T-helper 1 cell (primary cell): ENCODE data around the gene ZNF74.
"Not testable (repeated sequence)": the region's sequence is repeated elsewhere in the genome, so short reads cannot be mapped to it uniquely, and the experiment has no call there.

Experiments used
- DNase-seq, 5 donors: peaks; one replicate each; pipeline ENCODE4 v3.0.0-alpha.2; 2012 to 2020

The ZNF74 gene

DNA sequence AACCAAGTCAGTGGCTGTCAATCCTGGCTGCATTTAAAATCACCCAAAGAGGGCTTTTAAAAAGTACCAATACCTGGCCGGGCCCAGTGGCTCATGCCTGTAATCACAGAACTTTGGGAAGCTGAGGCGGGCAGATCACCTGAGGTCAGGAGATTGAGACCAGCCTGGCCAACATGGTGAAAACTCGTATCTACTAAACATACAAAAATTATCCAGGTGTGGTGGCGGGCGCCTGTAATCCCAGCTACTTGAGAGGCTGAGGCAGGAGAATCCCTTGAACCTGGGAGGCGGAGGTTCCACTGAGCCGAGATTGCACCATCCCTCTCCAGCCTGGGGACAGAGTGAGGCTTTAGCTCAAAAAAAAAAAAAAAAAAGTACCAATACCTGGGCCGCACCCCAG, 17.7 kb upstream of the ZNF74 start:
- not testable (repeated sequence) for DNase-seq

DNA sequence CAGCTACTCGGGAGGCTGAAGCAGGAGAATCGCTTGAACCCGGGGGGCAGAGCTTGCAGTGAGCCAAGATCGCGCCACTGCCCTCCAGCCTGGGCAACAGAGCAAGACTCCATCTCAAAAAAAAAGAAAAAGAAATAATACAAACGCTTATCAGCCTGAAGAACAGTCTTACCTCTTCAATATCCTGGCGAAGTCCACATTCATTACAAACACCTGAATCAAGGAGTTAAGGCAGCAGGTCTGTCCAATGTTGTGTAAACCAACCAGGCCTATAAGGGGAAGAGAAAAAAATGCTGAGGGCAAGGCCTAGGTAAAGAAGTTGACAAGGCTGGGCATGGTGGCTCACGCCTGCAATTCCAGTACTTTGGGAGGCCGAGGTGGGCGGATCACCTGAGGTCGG, 17.0 kb upstream of the ZNF74 start:
- not testable (repeated sequence) for DNase-seq

DNA sequence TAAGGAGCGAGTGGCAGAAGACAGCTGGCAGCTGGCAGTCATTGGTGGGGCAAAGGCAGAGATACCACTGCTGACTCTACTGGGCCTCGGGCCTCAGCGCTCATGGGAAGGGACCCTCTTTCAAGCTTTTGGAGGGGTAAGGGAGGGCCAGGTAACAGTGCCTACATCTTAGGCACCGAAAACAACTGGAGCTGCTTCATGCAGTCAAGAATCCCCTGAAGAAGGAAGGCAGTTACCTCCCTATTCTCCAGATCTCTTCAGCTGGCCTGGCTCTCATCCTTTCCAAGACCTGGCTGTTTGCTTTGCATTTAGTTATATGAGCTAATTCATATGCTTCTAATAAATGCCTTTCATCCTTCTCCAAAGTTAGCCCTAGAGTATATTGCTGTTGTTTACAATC, 15.8 kb upstream of the ZNF74 start:
- DNase-seq: no peak

DNA sequence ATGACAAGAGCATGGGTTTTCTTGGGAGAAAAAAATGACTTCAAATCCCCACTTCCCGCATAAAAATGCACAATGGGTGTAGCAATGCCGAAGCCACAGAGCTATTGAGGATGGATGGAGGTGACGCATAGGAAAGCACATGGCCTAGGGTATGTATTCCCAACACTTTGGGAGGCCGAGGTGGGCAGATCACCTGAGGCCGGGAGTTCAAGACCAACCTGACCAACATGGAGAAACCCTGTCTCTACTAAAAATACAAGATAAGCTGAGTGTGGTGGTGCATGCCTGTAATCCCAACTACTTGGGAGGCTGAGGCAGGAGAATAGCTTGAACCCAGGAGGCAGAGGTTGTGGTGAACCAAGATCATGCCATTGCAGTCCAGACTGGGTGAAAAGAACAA, 15.3 kb upstream of the ZNF74 start:
- DNase-seq: not testable (repeated sequence)

DNA sequence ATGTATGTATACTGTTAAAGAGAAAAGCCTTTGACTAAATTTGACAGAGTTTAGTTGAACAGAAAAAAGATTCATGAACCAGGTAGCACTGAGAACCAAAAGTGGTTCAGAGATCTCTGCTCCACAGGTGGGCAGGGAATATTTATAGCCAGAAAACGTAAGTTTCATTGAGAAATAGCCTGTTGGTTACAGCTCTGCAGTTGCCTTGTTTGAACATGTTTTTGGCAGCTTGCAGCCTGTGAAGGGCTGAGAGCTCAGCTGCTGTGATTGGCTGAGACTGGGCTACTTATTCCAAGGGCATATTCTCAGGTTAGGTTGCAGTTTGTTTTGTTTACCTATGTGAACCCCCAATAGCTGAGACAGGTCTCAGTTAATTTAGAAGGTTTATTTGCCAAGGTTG, 13.5 kb upstream of the ZNF74 start:
- DNase-seq: no peak

DNA sequence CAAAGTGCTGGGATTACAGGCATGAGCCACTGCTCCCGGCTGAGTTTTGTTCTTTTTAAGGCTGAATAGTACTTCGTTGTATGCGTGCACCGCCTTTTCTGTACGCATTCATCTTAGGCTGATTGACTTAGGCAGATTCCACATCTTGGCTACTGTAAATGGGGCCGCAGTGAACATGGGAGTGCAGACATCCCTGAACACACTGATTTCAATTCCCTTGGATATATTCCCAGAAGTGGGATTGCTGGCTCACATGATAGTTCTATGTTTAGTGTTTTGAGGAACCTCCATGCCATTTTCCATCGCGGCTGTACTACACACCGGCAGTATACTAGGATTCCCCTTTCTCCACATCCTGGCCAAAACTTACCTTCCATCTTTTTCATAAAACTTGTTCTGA, 10.4 kb upstream of the ZNF74 start:
- no peak for DNase-seq

DNA sequence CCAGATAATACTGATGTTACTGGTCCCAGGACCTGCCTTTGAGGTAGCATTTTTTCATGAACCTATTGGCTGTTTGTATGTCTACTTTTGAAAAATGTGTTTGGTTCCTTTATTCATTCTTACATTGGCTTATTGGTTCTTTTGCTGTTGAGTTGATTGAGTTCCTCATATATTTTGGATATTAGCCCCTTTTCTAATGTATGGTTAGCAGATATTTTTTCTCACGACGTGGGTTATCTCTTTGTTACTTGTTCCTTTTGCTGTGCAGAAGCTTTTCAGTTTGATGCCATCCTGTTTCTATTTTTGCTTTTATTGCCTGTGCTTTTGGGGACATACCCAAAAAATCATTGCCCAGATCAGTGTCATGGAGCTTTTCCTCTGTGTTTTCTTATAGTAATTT, 9.8 kb upstream of the ZNF74 start:
- no peak for DNase-seq

DNA sequence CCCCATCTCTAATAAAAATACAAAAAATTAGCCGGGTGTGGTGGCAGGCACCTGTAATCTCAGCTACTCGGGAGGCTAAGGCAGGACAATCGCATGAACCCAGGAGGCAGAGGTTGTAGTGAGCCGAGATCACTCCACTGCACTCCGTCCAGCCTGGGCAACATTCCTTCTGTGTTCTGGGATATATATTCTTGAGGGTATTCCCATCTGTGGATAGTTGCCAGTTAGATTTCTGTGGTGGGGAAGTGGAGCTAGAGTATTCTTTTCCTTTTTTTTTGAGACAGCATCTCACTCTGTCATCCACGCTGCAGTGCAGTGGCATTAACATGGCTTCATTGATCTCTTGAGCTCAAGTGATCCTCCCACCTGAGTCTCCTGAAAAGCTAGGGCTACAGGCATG, 9.1 kb upstream of the ZNF74 start:
- no peak for DNase-seq

DNA sequence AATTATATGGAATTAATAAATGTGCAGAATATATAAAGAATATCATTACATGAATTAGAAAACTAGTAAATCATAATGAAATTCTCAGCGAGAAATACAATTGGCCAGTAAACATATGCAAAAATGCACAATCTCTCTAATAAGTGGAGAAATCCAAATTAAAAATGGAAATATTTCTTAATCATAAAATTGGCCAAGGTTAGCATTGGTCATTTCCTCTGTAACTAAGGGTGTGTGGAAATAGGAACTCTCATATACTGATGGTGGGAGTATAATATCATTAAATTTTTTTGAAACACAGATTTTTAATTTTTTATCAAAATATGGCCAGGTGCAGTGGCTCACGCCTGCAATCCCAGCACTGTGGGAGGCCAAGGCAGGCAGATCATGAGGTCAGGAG, 7.6 kb upstream of the ZNF74 start:
- DNase-seq: no peak

DNA sequence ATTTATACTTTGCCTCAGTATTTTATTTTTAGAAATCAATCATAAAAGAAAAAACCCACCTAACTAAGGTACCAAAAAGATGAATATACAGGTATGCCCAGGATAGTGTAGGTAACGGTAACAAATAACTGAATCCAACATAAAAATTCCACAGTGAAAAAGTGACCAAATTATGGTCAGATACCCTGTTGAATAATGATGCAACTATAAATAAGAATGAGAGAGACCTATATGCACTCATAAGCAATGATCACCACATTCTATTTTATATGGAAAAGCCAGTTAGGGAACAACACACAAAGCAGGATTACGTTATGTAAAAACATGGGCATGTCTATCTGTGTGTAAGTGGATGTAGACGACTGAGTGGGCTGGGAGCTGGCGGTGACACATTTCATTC, 7.0 kb upstream of the ZNF74 start:
- DNase-seq: no peak

DNA sequence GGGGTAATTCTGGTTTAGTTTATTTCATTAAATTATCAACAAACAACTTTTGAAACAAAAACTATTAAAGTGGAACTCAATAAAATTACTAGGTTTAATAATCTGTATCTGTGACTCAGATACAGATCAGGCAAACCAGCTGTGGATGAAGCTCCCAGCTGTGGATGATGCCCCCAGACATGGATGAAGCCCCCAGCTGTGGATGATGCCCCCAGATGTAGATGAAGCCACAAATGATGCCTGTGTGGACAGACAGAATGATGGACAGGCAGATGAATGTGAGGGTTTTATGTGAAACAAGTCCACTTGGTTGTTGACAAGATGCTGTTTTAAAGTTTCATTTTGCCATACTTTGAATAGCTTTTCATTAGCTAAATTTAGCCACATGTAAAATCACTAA, 5.8 kb upstream of the ZNF74 start:
- no peak for DNase-seq

DNA sequence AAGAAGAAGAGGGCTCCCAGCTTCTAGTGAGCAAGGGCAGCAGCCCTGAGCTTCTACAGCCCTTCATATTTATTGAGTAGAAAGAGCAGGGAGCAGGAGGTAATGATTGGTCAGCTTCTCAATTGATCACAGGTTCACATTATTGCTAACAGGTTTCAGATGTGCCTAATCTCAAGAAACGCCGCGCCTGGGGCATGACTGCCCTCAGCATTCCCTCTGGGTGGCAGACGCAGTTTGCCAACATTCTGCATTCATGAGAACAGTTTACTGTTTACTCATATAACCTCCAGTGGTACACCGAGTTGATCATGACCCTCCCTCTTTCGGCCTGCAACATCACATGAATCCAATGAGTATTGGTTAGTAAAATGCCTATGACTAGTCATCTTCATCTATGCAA, 4.7 kb upstream of the ZNF74 start:
- no peak for DNase-seq

DNA sequence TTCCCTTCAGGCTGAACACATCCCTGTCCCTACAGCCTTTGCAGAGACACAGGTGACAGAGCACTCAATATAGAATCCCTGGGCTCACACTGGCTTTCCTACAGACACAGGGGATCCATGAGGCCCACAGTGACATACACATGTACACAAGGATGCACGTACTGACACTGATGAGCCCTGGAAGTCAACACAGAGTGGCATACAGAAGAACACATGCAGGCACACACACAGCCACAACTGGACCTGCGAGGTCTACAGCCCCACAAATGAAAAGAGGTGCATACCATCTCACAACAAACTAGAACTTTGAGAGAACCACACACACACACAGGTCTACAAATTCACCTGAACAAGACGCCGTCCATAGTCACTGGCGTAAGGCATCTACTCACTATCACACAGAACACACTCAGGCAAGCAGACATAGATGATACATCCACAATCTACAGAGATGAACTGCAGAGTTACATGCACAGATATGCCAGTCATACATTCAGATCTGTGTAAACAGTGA, 3.5 kb upstream of the ZNF74 start:
- no peak for DNase-seq

DNA sequence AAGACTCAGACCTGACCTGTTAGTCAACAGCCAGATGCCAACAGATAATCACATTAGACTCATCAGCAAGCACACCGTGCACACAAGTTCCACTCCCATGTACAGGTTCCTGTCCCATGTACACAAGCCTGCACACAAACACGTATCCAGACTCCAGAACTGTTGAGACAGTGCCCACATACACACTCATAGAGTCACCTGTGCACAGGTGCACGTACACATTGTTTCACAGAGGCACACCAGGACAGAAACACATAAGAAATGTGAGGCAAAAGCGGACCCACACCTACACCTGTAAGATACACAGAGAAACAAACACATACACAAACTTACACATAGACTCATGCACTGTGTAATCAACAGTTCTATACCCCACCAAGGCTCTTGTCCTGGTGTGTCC, 2.7 kb upstream of the ZNF74 start:
- DNase-seq: no peak

DNA sequence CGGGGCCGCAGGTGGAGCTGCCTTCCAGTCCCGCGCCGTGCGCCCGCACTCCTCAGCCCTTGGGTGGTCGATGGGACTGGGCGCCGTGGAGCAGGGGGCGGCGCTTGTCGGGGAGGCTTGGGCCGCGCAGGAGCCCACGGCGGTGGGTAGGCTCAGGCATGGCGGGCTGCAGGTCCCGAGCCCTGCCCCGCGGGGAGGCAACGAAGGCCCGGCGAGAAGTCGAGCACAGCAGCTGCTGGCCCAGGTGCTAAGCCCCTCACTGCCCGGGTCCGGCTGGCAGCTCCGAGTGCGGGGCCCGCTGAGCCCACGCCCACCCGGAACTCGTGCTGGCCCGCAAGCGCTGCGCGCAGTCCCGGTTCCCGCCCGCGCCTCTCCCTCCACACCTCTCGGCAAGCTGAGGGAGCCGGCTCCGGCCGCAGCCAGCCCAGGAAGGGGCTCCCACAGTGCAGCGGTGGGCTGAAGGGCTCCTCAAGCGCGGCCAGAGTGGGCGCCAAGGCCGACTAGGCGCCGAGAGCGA, 1.5 kb upstream of the ZNF74 start:
- not testable (repeated sequence) for DNase-seq

DNA sequence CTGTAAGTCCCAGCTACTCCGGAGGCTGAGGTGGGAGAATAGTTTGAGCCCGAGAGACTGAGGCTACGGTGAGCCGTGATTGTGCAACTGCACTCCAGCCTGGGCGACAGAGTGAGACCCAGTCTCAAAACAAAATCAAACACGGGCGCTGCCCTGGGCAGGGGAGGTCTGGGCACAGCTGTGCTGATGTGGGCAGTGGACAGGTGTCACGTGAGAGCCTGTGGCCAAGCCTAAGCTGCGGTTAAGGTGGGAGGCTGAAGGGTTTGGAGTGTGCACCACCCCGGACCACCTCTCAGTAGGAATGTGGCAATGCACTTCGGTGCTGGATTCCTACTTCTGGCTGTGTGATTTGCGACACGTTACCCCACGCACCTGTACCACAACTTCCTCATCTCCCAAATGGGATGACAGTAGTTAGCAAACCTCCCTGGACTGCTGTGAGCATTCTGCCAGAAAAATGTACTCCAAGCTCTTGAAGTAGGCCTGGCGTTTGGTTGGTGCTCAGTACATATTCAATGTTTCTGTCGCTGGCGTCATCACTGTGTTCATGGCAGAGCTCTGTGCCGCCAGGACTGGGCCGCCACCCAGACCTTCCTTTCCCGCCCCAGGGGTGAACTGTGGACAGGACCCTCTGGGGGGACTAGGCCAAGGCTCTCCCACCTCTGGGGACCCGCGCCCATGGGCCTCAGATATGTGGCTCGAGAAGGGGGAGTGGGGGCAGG, 807 bp upstream of the ZNF74 start:
- no peak for DNase-seq

DNA sequence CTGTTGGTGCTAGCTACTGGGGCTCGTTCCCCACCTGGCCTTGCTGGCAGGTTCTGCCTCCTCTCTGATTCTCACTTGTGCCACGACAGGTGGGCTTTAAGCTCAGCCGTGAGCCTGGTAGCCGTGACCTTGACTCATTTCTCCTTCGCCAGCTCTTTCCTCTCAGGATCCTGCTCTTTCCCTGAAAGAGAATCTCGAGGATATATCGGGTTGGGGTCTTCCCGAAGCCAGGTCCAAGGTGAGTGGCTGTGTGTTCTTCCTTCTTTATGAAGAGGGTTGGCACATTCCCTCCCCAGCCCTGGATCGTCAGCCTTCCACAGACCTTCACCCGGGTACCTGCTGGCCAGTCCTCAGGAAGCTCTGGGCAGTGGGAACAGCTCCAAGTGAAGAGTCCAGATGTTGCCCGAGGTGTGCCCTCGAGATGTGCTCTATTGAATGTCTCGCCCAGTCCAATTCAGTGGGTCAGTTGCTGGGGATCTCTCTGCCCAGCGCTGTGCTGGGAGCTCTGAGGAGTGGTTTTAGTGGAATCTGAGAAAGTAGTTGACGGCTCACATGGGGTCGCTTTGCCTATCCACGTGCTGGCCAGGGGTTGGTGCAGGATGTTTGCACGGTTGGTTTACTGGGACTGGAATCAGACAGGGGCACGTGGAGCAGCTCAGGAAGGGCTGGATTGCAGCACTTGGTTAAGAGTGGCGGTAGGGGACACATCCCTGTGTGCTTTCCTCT, 1.4 kb downstream of the ZNF74 start:
- DNase-seq: no peak

DNA sequence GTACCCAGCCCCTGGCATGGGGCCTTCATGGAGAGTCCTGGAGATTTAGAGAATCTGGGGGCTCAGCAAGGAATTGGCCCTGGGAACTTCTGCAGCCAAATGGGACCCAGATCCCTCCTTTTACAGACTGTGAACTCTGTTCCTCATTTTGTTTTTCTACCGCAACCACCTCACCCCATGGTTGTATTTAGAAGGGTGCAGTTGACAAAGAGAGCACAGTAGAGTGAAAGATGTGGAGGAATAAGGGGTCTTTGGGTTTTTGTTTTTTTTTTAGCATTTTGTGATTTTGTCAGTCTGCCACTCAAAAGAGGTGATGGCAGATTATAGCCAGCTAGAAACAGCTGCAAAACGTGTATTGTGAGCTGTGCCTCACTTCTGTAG, 1.9 kb downstream of the ZNF74 start:
- DNase-seq: no peak

DNA sequence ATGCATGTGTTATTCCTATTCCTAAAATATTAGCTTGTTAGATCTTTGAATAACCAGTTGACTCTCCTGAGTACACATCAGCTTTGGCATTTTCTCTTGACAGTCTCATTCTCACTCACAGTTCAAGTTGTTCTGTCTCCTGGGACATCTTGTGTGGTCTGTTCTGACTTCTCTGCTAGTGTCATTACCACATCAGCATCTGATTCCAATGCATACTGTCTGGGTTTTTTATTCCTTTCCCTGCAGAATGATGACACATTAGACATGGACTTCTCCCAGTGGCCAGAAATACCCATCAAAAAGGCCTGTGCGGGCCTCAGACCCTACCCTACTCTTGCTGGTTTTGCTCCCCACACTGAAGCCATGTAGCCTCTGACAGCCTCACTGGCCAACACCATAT, 2.7 kb downstream of the ZNF74 start:
- no peak for DNase-seq

DNA sequence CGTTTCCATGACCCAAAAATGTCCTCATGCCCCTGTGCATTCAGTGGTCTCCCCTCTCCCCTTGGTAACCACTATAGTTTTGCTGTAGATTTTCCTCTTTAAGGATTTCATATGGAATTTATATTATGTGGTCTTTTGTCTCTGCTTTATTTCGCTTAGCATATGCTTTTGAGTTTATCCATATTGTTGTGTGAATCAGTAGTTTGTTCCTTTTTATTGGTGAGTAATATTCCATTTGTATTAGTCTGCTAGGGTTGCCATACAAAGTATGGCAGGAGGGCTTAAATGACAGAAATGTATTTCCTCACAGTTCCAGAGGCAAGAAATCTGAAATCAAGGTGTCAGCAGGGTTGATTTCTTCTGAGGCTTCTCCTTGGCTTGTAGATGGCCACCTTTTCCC, 3.5 kb downstream of the ZNF74 start:
- DNase-seq: no peak

DNA sequence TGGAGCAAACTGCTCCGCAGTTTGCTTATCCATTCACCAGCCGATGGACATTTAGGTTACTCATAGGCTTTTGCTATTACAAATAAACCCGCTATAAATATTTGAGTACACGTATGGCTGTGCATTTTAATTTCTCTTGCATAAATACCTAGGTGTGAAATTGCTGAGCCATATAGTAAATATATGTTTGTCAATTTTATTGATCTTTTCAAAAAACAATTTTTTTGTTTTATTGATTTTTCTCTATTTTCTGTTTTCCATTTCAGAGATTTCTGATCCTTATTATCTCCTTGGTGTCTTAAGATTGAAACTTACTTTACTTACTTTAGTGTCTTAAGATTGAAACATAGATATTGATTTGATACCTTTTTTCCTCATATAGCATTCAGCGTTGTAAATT, 4.5 kb downstream of the ZNF74 start:
- no peak for DNase-seq

DNA sequence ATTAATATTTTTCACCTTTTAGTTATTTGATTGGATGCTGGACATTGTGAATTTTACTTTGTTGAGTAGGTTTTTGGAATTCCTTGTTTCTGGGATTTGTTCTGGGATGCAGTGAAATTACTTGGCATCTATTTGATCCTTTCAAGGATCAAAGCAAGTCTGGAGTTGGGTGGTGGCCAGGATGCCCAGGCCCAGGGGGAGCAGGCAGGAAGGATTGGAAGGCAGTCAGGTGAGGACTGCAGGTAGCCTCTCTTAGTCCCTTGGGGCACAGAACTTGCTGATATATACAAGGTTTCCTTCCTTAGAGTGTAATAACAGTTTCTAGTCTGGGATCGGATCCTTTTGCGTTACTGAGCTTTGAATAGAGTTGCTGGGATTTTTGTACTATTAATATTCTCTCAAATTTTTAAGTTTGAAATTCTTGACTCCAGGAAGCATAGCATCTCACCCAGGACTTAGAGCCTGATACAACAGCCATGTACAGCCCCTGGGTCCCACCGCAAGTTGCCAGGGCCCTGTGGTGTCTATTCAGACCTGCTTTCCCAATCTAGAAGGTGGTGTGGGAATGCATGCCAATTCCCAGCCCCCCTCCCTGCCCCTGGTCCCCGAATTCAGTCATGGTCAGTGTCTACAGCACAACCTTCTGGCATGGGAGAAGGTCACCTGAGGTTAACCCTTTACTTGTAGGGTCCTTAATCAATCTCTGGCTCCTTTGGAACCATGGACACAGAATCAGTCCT, 6.1 kb downstream of the ZNF74 start:
- DNase-seq: no peak

DNA sequence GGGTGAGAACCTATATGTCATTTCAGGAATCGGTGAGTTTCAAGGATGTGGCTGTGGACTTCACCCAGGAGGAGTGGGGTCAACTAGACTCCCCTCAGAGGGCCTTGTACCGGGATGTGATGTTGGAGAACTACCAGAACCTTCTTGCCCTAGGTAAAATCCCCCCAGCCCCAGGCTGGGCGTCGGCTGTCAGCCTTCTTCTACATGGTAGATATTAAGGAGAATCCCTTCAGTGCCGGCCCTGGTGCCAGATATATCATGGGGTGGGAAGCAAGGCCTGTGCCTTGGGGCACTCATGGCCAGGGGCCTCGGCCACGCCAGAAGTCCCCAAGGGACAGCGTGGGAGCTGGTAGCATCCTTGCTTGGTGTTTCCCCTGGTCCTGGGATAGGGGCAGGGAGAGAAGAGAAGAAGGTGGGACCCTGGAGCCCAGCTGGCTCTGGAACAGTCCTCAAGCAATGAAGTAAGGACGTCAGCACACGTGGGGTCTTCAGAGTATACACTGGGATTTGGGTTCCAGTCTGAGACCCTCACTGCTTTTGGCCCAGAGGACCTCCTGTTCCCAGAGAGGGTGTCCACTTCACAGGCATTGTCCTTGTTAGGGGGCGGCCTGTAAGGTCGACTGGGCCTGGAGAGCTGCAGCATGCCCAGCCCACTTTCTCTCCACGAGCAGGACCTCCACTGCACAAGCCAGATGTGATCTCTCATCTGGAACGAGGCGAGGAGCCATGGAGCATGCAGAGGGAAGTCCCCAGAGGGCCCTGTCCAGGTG, 6.8 kb downstream of the ZNF74 start:
- no peak for DNase-seq
